Loucy (cell line): ENCODE data around the gene MUCL3.

Experiments
- H2AFZ ChIP-seq: fragments of 200-600 bp; sonication (generic); 2 replicates; pipeline ENCODE4 v1.6.0; 2016; ENCODE audit warnings: antibody characterized with exemption, mild to moderate bottlenecking, low read length, moderate library complexity
- H3F3A ChIP-seq: fragments of 200-600 bp; 2 replicates; pipeline ENCODE4 v1.6.0; 2016; ENCODE audit warnings: antibody characterized with exemption, low read depth, mild to moderate bottlenecking
- H3K27me3 ChIP-seq: fragments of 200-600 bp; sonication (generic); 2 replicates; pipeline ENCODE4 v1.6.1; 2014; ENCODE audit warnings: low read length, mild to moderate bottlenecking; ENCODE audit not compliant: insufficient read depth, poor library complexity, severe bottlenecking
- H3K36me3 ChIP-seq: fragments of 200-600 bp; sonication (generic); 2 replicates; pipeline ENCODE4 v1.6.1; 2016; ENCODE audit warnings: low read length; ENCODE audit not compliant: insufficient read depth
- H3K4me1 ChIP-seq: fragments of 200-600 bp; sonication (generic); 2 replicates; pipeline ENCODE4 v1.5.1; 2014; ENCODE audit warnings: low read length, mild to moderate bottlenecking; ENCODE audit not compliant: insufficient read depth, poor library complexity, severe bottlenecking
- H3K4me2 ChIP-seq: fragments of 200-600 bp; sonication (generic); 2 replicates; pipeline ENCODE4 v1.6.0; 2014; ENCODE audit warnings: antibody characterized with exemption, low read length, low read depth, mild to moderate bottlenecking; ENCODE audit not compliant: poor library complexity, severe bottlenecking
- H3K4me3 ChIP-seq: fragments of 200-600 bp; sonication (generic); 2 replicates; pipeline ENCODE4 v1.5.1; 2014; ENCODE audit warnings: low read length, mild to moderate bottlenecking, mixed read lengths; ENCODE audit not compliant: poor library complexity, severe bottlenecking
- H3K79me2 ChIP-seq: fragments of 200-600 bp; sonication (generic); 2 replicates; pipeline ENCODE4 v1.6.1; 2014; ENCODE audit warnings: low read length; ENCODE audit not compliant: insufficient read depth
- H3K9ac ChIP-seq: fragments of 200-600 bp; sonication (generic); 2 replicates; pipeline ENCODE4 v1.6.0; 2014; ENCODE audit warnings: mild to moderate bottlenecking, low read depth, low read length, moderate library complexity; ENCODE audit not compliant: poor library complexity, severe bottlenecking
- H3K9me2 ChIP-seq: fragments of 200-600 bp; sonication (generic); replicated peaks from 2 replicates; pipeline ENCODE4 v1.6.1; 2016; ENCODE audit warnings: low read depth, low read length, mixed read lengths
- H3K9me3 ChIP-seq: fragments of 200-600 bp; sonication (generic); 2 replicates; pipeline ENCODE4 v1.6.1; 2014; ENCODE audit warnings: mild to moderate bottlenecking, antibody characterized with exemption, low read length, low read depth; ENCODE audit not compliant: insufficient read depth
- H4K20me1 ChIP-seq: fragments of 200-600 bp; sonication (generic); 2 replicates; pipeline ENCODE4 v1.6.0; 2014; ENCODE audit warnings: antibody characterized with exemption, low read length, mild to moderate bottlenecking; ENCODE audit not compliant: insufficient read depth, poor library complexity, severe bottlenecking
- EZH2phosphoT487 ChIP-seq: fragments of 200-600 bp; IDR thresholded peaks from 2 replicates; pipeline ENCODE4 v1.6.1; 2018; ENCODE audit warnings: antibody characterized with exemption, mild to moderate bottlenecking, moderate library complexity, borderline replicate concordance
- TF ChIP-seq, protein P1 (sequence below): fragments of 200-600 bp; sonication (generic); conservative IDR thresholded peaks from 2 replicates; pipeline ENCODE4 v1.5.1; 2014; ENCODE audit warnings: mild to moderate bottlenecking, antibody characterized with exemption, low read length

The MUCL3 gene

GRCh38 chr6:30974490-30975252 lies 33.9 kb downstream of the MUCL3 start:
- H3K27me3 ChIP-seq, result no peaks in the 10 kb centered on the region
- H3K4me2 ChIP-seq, result no peak overlapping the region
- no peaks in the 10 kb centered on the region for H4K20me1 ChIP-seq
- no peak overlapping the region for H3K4me3 ChIP-seq
- H3K36me3 ChIP-seq, result no peaks in the 10 kb centered on the region
- H3K9ac ChIP-seq, result no peak overlapping the region
- no peaks in the 10 kb centered on the region for H3K79me2 ChIP-seq
- H3K9me2 ChIP-seq, result no peaks in the 10 kb centered on the region
- H3K4me1 ChIP-seq, result no peaks in the 10 kb centered on the region
- H3F3A ChIP-seq, result no peaks in the 10 kb centered on the region
- TF ChIP-seq, protein P1, sequence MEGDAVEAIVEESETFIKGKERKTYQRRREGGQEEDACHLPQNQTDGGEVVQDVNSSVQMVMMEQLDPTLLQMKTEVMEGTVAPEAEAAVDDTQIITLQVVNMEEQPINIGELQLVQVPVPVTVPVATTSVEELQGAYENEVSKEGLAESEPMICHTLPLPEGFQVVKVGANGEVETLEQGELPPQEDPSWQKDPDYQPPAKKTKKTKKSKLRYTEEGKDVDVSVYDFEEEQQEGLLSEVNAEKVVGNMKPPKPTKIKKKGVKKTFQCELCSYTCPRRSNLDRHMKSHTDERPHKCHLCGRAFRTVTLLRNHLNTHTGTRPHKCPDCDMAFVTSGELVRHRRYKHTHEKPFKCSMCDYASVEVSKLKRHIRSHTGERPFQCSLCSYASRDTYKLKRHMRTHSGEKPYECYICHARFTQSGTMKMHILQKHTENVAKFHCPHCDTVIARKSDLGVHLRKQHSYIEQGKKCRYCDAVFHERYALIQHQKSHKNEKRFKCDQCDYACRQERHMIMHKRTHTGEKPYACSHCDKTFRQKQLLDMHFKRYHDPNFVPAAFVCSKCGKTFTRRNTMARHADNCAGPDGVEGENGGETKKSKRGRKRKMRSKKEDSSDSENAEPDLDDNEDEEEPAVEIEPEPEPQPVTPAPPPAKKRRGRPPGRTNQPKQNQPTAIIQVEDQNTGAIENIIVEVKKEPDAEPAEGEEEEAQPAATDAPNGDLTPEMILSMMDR, result no peak
- TF ChIP-seq EZH2phosphoT487, result no peak
- H2AFZ ChIP-seq, result no peak overlapping the region
- no peaks in the 10 kb centered on the region for H3K9me3 ChIP-seq

- Histone ChIP-seq H3K79me2 (no peaks in the 10 kb centered on the region), H3K9ac (no peak overlapping the region), H3K9me3 (no peaks in the 10 kb centered on the region), H3F3A (no peaks in the 10 kb centered on the region), H3K27me3 (no peaks in the 10 kb centered on the region), H3K4me3 (no peak overlapping the region), H3K36me3 (no peaks in the 10 kb centered on the region), H2AFZ (no peak overlapping the region), H3K9me2 (no peaks in the 10 kb centered on the region), H3K4me2 (no peak overlapping the region), H4K20me1 (no peaks in the 10 kb centered on the region), H3K4me1 (peaks cover 8% of the 10 kb centered on the region)
- TF ChIP-seq, protein P1, result no peak
- TF ChIP-seq EZH2phosphoT487, result no peak
Measured at GRCh38 chr6:30979141-30979540, 38.4 kb downstream of the MUCL3 start.

- Histone ChIP-seq H3K36me3 (no peaks in the 10 kb centered on the region), H4K20me1 (no peaks in the 10 kb centered on the region), H3K9ac (no peak overlapping the region), H3F3A (no peaks in the 10 kb centered on the region), H3K9me3 (no peaks in the 10 kb centered on the region), H3K79me2 (no peaks in the 10 kb centered on the region), H3K9me2 (no peaks in the 10 kb centered on the region), H3K4me3 (no peak overlapping the region), H3K4me1 (peaks cover 8% of the 10 kb centered on the region), H2AFZ (no peak overlapping the region), H3K4me2 (no peak overlapping the region), H3K27me3 (no peaks in the 10 kb centered on the region)
- no peak for TF ChIP-seq EZH2phosphoT487
- TF ChIP-seq, protein P1, result no peak
Measured at GRCh38 chr6:30979690-30980089, 38.9 kb downstream of the MUCL3 start.
